Testis (tissue), 3 donors: Measurements from ENCODE around the gene EML2. TPM values are rescaled to one million over a fixed set of nuclear protein-coding genes. Genes with fewer than 3 reads are reported as not detected.

Experiments used
- DNase-seq: peaks from one replicate; pipeline ENCODE4 v3.0.0-alpha.2; 2019
- H3K27ac ChIP-seq, 2 donors: fragments of 200-600 bp; sonication (generic); one replicate each; pipeline ENCODE4 v1.5.1; 2019
- H3K27me3 ChIP-seq: fragments of 200-600 bp; sonication (generic); one replicate; pipeline ENCODE4 v1.5.1; 2019
- H3K36me3 ChIP-seq: fragments of 200-600 bp; sonication (generic); one replicate; pipeline ENCODE4 v1.5.1; 2017; ENCODE audit warnings: low read depth; ENCODE audit errors: missing control alignments
- H3K4me1 ChIP-seq: fragments of 200-600 bp; sonication (generic); one replicate; pipeline ENCODE4 v1.5.1; 2019
- H3K4me3 ChIP-seq, 2 donors: fragments of 200-600 bp; sonication (generic); one replicate each; pipeline ENCODE4 v1.5.1; 2017 to 2019
- H3K9me3 ChIP-seq: fragments of 200-600 bp; sonication (generic); one replicate; pipeline ENCODE4 v1.5.1; 2017
- CTCF ChIP-seq, 3 experiments: fragments of 450-650 bp in 2 of 3; fragments of 200-600 bp in 1 of 3; sonication (generic) in 1 of 3; IDR thresholded peaks; one replicate each; pipeline ENCODE4 v1.5.1; 2016 to 2019; ENCODE audit warnings: antibody characterized with exemption in 3 of 3, mild to moderate bottlenecking in 2 of 3, moderate library complexity in 1 of 3
- POLR2A ChIP-seq: fragments of 450-650 bp; IDR thresholded peaks from one replicate; pipeline ENCODE4 v1.6.1; 2017; ENCODE audit warnings: antibody characterized with exemption, mild to moderate bottlenecking, moderate library complexity
- WGBS, 2 donors: methylation state at CpG; one replicate each; pipeline ENCODE4 v1.1.5; 2018; 5-methylcytosine and 5-hydroxymethylcytosine counted together
- intact Hi-C: fragments of 100-400 bp; cut with DNase I; formaldehyde crosslinking; loops from one replicate; pipeline ENCODE4 v1.15.1; 2023; ENCODE audit warnings: low total_unique reads
- polyA plus RNA-seq: library from polyadenylated mRNA; stranded (reverse); fragments of 350-450 nt; fragmentation: Illumina TruSeq; extraction: RNeasy Lipid Tissue Mini Kit (QIAGEN cat#74804); gene quantifications from one replicate; pipeline ENCODE4 v1.2.3, GENCODE V29; 2014; ENCODE audit warnings: low read depth, low replicate concordance; ENCODE audit not compliant: insufficient read depth
- total RNA-seq, 2 donors: library from RNA; depleted of rRNA; stranded (reverse); fragments of >200 nt; gene quantifications; one replicate each; pipeline ENCODE4 v1.2.3, GENCODE V29; 2016

EML2 gene
- total and polyA plus RNA-seq, 3 donors from 2014 or later: 28.5 to 48.4 (median 36.3) TPM

GRCh38 chr19:45584332-45585157 lies 54.7 kb downstream of the EML2 start, which contains the start of gene OPA3:
OPA3 (minus strand) TSS chr19:45584802; CDS start chr19:45584764, 38 bp downstream.
- intact Hi-C loops: loop anchor here (5.0 kb wide), 1 partner anchor 77 kb away; the partner anchor contains the start of gene VASP
- DNase-seq: peak; percentile 100
- Histone ChIP-seq H3K4me3 (peak within 1 kb of the TSS; percentile 77 to 78), H3K4me1 (peaks cover 7% of the 10 kb centered on the region), H3K36me3 (no peaks in the 10 kb centered on the region), H3K27ac (peak within 1 kb of the TSS; percentile 97 to 98), H3K9me3 (no peaks in the 10 kb centered on the region), H3K27me3 (no peaks in the 10 kb centered on the region)
- WGBS, 2 donors: 0% methylated on average over 14 to 63 of the region's 63 CpGs
- TF ChIP-seq POLR2A: peak; percentile 59
- TF ChIP-seq CTCF (IDR thresholded peaks at IDR 0.05): peak in 1 of 3 experiments; percentile 42

- Histone ChIP-seq H3K9me3 (no peaks in the 10 kb centered on the region), H3K4me1 (peaks cover 20% of the 10 kb centered on the region), H3K27ac (no peak overlapping the region), H3K4me3 (no peak overlapping the region), H3K27me3 (no peaks in the 10 kb centered on the region), H3K36me3 (no peaks in the 10 kb centered on the region)
- TF ChIP-seq POLR2A (no peak), CTCF (IDR thresholded peaks at IDR 0.05) (no peak)
- intact Hi-C loops: loop anchor here (5.0 kb wide), 1 partner anchor 74 kb away; the partner anchor contains the start of gene VASP
- no peak for DNase-seq
- 75 to 86% methylated on average over 7 of the region's 7 CpGs for WGBS, 2 donors
Measured at GRCh38 chr19:45581576-45581975, 57.6 kb downstream of the EML2 start.

GRCh38 chr19:45578861-45579260 lies 60.3 kb downstream of the EML2 start:
- Histone ChIP-seq H3K36me3 (no peaks in the 10 kb centered on the region), H3K27me3 (no peaks in the 10 kb centered on the region), H3K4me3 (no peak overlapping the region), H3K4me1 (peaks cover 20% of the 10 kb centered on the region), H3K9me3 (no peaks in the 10 kb centered on the region), H3K27ac (no peak overlapping the region)
- WGBS, 2 donors: 32 to 44% methylated on average over 5 of the region's 5 CpGs
- no peak for TF ChIP-seq CTCF (IDR thresholded peaks at IDR 0.05)
- no peak for TF ChIP-seq POLR2A
- peak; percentile 36 for DNase-seq
- intact Hi-C loops: no loop called here

- peak; percentile 57 for DNase-seq
Measured at GRCh38 chr19:45577111-45577905, 61.9 kb downstream of the EML2 start.

More at GRCh38 chr19:45577111-45577905, 61.9 kb downstream of the EML2 start:
- peaks cover 13% of the 10 kb centered on the region for H3K4me1 ChIP-seq
- no peaks in the 10 kb centered on the region for H3K9me3 ChIP-seq
- WGBS, 2 donors: 46 to 52% methylated on average over 10 to 11 of the region's 11 CpGs
- TF ChIP-seq POLR2A: no peak
- no peak for TF ChIP-seq CTCF (IDR thresholded peaks at IDR 0.05)
- intact Hi-C loops: no loop called here
- H3K27ac ChIP-seq: no peak overlapping the region
- H3K36me3 ChIP-seq: no peaks in the 10 kb centered on the region
- H3K4me3 ChIP-seq: no peak overlapping the region
- H3K27me3 ChIP-seq: no peaks in the 10 kb centered on the region
